A673 (cell line): ENCODE measurements around the gene RASSF7. TPM values are rescaled to one million over a fixed set of nuclear protein-coding genes. Genes with fewer than 3 reads are reported as not detected.

Source experiments
- BruUV-seq: library from RNA; stranded (reverse); fragments of 400-500 nt; replicated peaks from 2 replicates; lab custom pipeline; 2021; lab: Mats Ljungman, UMichigan
- CTCF ChIA-PET: fragments of 300-600 bp; sonication (Branson Sonifier 250); formaldehyde crosslinking; loops from one replicate; lab custom pipeline; 2022; ENCODE audit warnings: antibody characterized with exemption; lab: Charles Lee
- POLR2A ChIA-PET: fragments of 300-600 bp; sonication (Branson Sonifier 250); formaldehyde crosslinking; loops from one replicate; lab custom pipeline; 2022; ENCODE audit warnings: antibody characterized with exemption; ENCODE audit not compliant: low non-redundant PET; lab: Charles Lee
- DNase-seq: peaks from one replicate; pipeline ENCODE4 v3.0.0-alpha.2; 2015; ENCODE audit warnings: low spot score
- H3K27ac ChIP-seq: fragments of 200-600 bp; sonication (generic); 2 replicates; pipeline ENCODE4 v1.5.1; 2016; ENCODE audit warnings: mixed run types, low read depth, mild to moderate bottlenecking, mixed read lengths, antibody characterized with exemption, low read length; ENCODE audit not compliant: poor library complexity, severe bottlenecking
- H3K27me3 ChIP-seq: fragments of 200-600 bp; sonication (generic); replicated peaks from 2 replicates; pipeline ENCODE4 v1.6.1; 2017; ENCODE audit warnings: mixed run types, low read depth, mild to moderate bottlenecking, mixed read lengths, antibody characterized with exemption, low read length; ENCODE audit not compliant: insufficient read depth, poor library complexity
- H3K36me3 ChIP-seq: fragments of 200-600 bp; sonication (generic); 2 replicates; pipeline ENCODE4 v1.6.1; 2016; ENCODE audit warnings: mixed run types, mild to moderate bottlenecking, mixed read lengths, antibody characterized with exemption, low read length; ENCODE audit not compliant: insufficient read depth, poor library complexity, severe bottlenecking
- H3K4me1 ChIP-seq: fragments of 200-600 bp; sonication (generic); 2 replicates; pipeline ENCODE4 v1.6.1; 2017; ENCODE audit warnings: mixed run types, mild to moderate bottlenecking, mixed read lengths, antibody characterized with exemption, low read length; ENCODE audit not compliant: insufficient read depth, poor library complexity, severe bottlenecking
- H3K4me3 ChIP-seq: fragments of 200-600 bp; sonication (generic); 2 replicates; pipeline ENCODE4 v1.5.1; 2016; ENCODE audit warnings: low read depth, mixed run types, mild to moderate bottlenecking, mixed read lengths, low read length; ENCODE audit not compliant: poor library complexity, severe bottlenecking
- H3K9me3 ChIP-seq: fragments of 200-600 bp; sonication (generic); 2 replicates; pipeline ENCODE4 v1.6.1; 2016; ENCODE audit warnings: mixed run types, low read depth, mild to moderate bottlenecking, mixed read lengths, antibody characterized with exemption, low read length; ENCODE audit not compliant: poor library complexity, severe bottlenecking
- EZH2 ChIP-seq: fragments of 200-600 bp; sonication (generic); IDR thresholded peaks from 2 replicates; pipeline ENCODE4 v1.6.1; 2017; ENCODE audit warnings: borderline replicate concordance, low read depth, mild to moderate bottlenecking, mixed read lengths, antibody characterized with exemption, low read length; ENCODE audit not compliant: poor library complexity, severe bottlenecking
- intact Hi-C: fragments of 100-400 bp; cut with micrococcal nuclease; formaldehyde crosslinking; loops from one replicate; pipeline ENCODE4 v1.10.0; 2022; ENCODE audit not compliant: unreplicated experiment
- microRNA-seq: library from miRNA; unstranded; fragments of <30 nt; microRNA quantifications from one replicate; pipeline ENCODE4 v1.2.0, GENCODE V29; 2021
- total RNA-seq: library from RNA; stranded (reverse); gene quantifications from 2 replicates; pipeline ENCODE4 v1.2.3, GENCODE V29; 2021
- TF ChIP-seq, protein P1 (sequence below): fragments of 300-800, 200-600 bp; sonication (generic); conservative IDR thresholded peaks from 2 replicates; pipeline ENCODE4 v1.5.1; 2017; ENCODE audit warnings: low read depth, mild to moderate bottlenecking, antibody characterized with exemption, low read length, moderate library complexity, mixed read lengths

Gene RASSF7
- total RNA-seq, 1 experiment from 2014 or later = 4.6 TPM

DNA sequence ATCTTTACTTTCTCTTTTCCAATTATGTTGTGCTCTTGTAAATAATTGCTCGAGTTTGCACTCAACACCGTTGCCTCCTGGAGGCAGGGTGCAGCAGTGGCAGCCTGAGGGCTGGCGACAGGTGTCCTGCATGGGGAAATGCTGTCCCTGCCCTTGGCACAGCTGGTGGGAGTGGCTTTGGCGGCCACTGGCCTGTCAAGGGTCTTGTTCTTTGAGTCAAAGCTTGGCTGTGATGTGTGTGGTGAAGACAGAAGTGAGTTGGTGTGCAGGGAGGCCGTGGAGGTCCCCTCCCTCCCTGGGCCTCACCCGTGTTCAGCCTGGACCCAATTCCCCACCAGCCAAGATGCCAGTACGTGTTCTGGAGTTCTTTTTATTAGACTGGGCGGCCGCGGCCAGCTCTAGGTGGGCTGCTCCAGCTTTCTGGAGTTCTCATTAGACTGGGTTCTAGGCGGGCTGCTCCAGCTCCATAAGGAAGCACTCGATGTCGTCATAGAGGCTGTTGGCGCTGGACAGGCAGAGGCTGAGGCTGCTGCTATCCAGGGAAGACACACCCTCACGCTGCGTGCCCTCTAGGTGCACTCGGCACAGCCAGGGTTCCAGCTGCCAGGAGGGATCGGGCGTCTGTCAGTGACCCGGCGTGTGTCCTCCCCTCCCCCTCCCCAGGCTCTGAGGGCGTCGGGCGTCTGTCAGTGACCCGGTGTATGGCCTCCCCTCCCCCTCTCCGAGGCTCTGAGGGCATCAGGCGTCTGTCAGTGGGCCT, 51.6 kb downstream of the RASSF7 start:
- CTCF ChIA-PET = no interaction called here
- no TSS peak for BruUV-seq
- H3K27me3 ChIP-seq = no peaks in the 10 kb centered on the region
- H3K4me3 ChIP-seq = no peak overlapping the region
- intact Hi-C loops = no loop called here
- no peak overlapping the region for H3K27ac ChIP-seq
- H3K4me1 ChIP-seq = no peaks in the 10 kb centered on the region
- H3K36me3 ChIP-seq = peaks cover 38% of the 10 kb centered on the region
- no peaks in the 10 kb centered on the region for H3K9me3 ChIP-seq
- no peak for DNase-seq
- TF ChIP-seq EZH2 = no peak
- TF ChIP-seq, protein P1, sequence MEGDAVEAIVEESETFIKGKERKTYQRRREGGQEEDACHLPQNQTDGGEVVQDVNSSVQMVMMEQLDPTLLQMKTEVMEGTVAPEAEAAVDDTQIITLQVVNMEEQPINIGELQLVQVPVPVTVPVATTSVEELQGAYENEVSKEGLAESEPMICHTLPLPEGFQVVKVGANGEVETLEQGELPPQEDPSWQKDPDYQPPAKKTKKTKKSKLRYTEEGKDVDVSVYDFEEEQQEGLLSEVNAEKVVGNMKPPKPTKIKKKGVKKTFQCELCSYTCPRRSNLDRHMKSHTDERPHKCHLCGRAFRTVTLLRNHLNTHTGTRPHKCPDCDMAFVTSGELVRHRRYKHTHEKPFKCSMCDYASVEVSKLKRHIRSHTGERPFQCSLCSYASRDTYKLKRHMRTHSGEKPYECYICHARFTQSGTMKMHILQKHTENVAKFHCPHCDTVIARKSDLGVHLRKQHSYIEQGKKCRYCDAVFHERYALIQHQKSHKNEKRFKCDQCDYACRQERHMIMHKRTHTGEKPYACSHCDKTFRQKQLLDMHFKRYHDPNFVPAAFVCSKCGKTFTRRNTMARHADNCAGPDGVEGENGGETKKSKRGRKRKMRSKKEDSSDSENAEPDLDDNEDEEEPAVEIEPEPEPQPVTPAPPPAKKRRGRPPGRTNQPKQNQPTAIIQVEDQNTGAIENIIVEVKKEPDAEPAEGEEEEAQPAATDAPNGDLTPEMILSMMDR = 0 out of 2 replicates have a peak, but pooled peaks have one; percentile 16
- POLR2A ChIA-PET = no interaction called here

DNA sequence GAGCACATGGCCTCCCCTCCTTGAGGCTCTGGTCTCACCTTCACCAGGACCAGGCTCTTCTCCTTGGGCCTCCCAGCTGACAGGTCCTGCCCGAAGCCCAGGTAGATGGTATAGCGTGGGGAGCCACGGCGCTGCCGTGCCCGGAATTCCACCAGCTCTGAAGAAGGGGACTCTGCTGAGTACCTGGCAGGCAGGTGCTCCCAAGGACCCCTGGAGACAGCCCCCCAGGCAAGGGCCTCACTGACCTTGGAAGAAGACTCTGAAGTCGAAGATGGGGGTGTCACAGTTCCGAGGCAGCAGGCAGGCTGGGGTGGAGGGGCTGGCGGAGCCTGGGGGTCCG, 52.2 kb downstream of the RASSF7 start:
- Histone ChIP-seq H3K27me3 (no peaks in the 10 kb centered on the region), H3K36me3 (peaks cover 34% of the 10 kb centered on the region), H3K27ac (no peak overlapping the region), H3K4me1 (no peaks in the 10 kb centered on the region), H3K9me3 (no peaks in the 10 kb centered on the region), H3K4me3 (no peak overlapping the region)
- CTCF ChIA-PET = interaction anchor here (0.6 kb wide), 1 partner anchor 112 kb away, joined by 3 read pairs; no protein-coding TSS in a partner anchor
- no TSS peak for BruUV-seq
- no peak for DNase-seq
- intact Hi-C loops = no loop called here
- POLR2A ChIA-PET = no interaction called here
- TF ChIP-seq, protein P1 = no peak
- TF ChIP-seq EZH2 = no peak

DNA sequence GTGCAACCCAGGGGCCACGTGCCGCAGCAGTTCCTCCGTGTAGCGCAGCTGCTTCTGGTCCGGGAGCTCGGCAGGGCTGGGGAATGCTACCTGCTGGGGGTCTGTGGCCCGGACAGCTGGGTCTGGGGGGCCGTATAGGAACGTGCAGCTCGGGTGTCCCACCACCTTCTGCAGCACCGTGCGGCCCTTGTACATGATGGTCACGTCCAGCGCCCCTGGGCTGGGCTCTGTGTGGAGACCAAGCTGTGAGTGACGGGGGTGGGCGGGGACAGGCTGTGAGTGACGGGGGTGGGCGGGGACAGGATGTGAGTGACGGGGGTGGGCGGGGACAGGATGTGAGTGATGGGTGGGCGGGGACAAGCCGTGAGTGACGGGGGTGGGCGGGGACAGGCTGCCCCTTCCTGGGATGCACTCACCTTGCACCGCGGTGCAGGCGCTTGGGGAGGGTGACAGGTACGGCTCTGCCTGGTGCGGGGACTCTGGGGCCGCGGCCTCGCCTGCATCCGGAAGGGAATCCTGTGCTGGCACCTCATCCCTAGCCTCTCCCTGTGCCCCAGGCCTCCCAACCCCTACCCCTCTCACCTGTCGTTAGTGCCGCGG, 52.7 kb downstream of the RASSF7 start:
- DNase-seq = peak; percentile 63
- Histone ChIP-seq H3K4me1 (no peaks in the 10 kb centered on the region), H3K27me3 (no peaks in the 10 kb centered on the region), H3K9me3 (no peaks in the 10 kb centered on the region), H3K36me3 (peaks cover 28% of the 10 kb centered on the region), H3K27ac (no peak overlapping the region), H3K4me3 (no peak overlapping the region)
- ChIA-PET CTCF (interaction anchor here (0.5 to 0.6 kb wide), 2 partner anchors 111 to 120 kb away, joined by 3 read pairs; no protein-coding TSS in a partner anchor), POLR2A (no interaction called here)
- BruUV-seq = no TSS peak
- TF ChIP-seq, protein P1 = no peak
- no peak for TF ChIP-seq EZH2
- intact Hi-C loops = no loop called here

Small RNA genes within 50 kb of the gene (microRNA-seq; reads per million reads assigned to microRNA genes)
- gene MIR210 = 163 reads per million, percentile 69 among the genes with 10 or more reads in this experiment

Other genes starting within 250 kb of the RASSF7 start
- 24.4 and 34.1 TPM in 2 replicates for gene IFITM1, start 246.9 kb upstream of the RASSF7 start, total RNA-seq
- gene IFITM3, start 240.1 kb upstream of the RASSF7 start, total RNA-seq = 87.6 and 99.8 TPM in 2 replicates
- 19.0 and 28.9 TPM in 2 replicates for gene B4GALNT4, start 191.5 kb upstream of the RASSF7 start, total RNA-seq
- not detected in 2 replicates for gene PKP3, start 166.8 kb upstream of the RASSF7 start, total RNA-seq
- gene SIGIRR, start 146.0 kb upstream of the RASSF7 start, total RNA-seq = 16.6 and 17.6 TPM in 2 replicates
- 0.26 TPM in 1 of 2 replicates, not detected in the other for gene ANO9, start 119.0 kb upstream of the RASSF7 start, total RNA-seq
- gene PTDSS2, start 110.7 kb upstream of the RASSF7 start, total RNA-seq = 33.5 and 37.6 TPM in 2 replicates
- 94.6 and 95.4 TPM in 2 replicates for gene RNH1, start 53.7 kb upstream of the RASSF7 start, total RNA-seq
- gene HRAS, start 25.4 kb upstream of the RASSF7 start, total RNA-seq = 82.8 and 90.2 TPM in 2 replicates
- 2.1 and 2.5 TPM in 2 replicates for gene LRRC56, start 23.4 kb upstream of the RASSF7 start, total RNA-seq
- 1.1 and 1.7 TPM in 2 replicates for gene LMNTD2, start 232 bp upstream of the RASSF7 start, total RNA-seq
- gene PHRF1, start 15.5 kb downstream of the RASSF7 start, total RNA-seq = 40.2 and 43.0 TPM in 2 replicates
- 8.7 and 8.8 TPM in 2 replicates for gene IRF7, start 55.0 kb downstream of the RASSF7 start, total RNA-seq
- gene CDHR5, start 64.0 kb downstream of the RASSF7 start, total RNA-seq = not detected in 2 replicates
- gene SCT, start 66.2 kb downstream of the RASSF7 start, total RNA-seq = 1.1 TPM in 1 of 2 replicates, not detected in the other
- gene DRD4, start 76.3 kb downstream of the RASSF7 start, total RNA-seq = 3.0 and 3.7 TPM in 2 replicates
- 56.3 and 56.7 TPM in 2 replicates for gene DEAF1, start 134.3 kb downstream of the RASSF7 start, total RNA-seq
- 13.6 and 17.6 TPM in 2 replicates for gene TMEM80, start 134.8 kb downstream of the RASSF7 start, total RNA-seq
- gene EPS8L2, start 145.3 kb downstream of the RASSF7 start, total RNA-seq = 0.66 and 0.90 TPM in 2 replicates
- gene TALDO1, start 186.5 kb downstream of the RASSF7 start, total RNA-seq = 173 and 175 TPM in 2 replicates
- 81.3 and 82.9 TPM in 2 replicates for gene GATD1, start 216.5 kb downstream of the RASSF7 start, total RNA-seq
- gene CEND1, start 229.1 kb downstream of the RASSF7 start, total RNA-seq = 0.24 and 0.52 TPM in 2 replicates
- 33.3 and 38.1 TPM in 2 replicates for gene SLC25A22, start 237.3 kb downstream of the RASSF7 start, total RNA-seq
- gene PIDD1, start 244.3 kb downstream of the RASSF7 start, total RNA-seq = 20.6 and 23.9 TPM in 2 replicates
- gene RPLP2, start 249.0 kb downstream of the RASSF7 start, total RNA-seq = 1,325 and 1,354 TPM in 2 replicates